Natural killer cell (primary cell): ENCODE data around the gene ATP11A. TPM values are rescaled to one million over a fixed set of nuclear protein-coding genes. Genes with fewer than 3 reads are reported as not detected.

ENCODE experiments used
- ATAC-seq, 3 donors: fragments of 150-1000 bp in 2 of 3; fragments of 200-7000 bp in 1 of 3; cut with Tn5 transposase; 1 replicate in 1 of 3; 2 replicates in 2 of 3; pipeline ENCODE4 v1.10.0; 2021; ENCODE audit warnings: mild to moderate bottlenecking in 2 of 3, moderate library complexity in 2 of 3
- DNase-seq, 2 donors: peaks; one replicate each; pipeline versions ENCODE4 v3.0.0 to v3.0.0-alpha.2; 2013 to 2021; ENCODE audit warnings: mixed read lengths in 1 of 2
- H3K27ac ChIP-seq: one replicate; pipeline ENCODE4 v1.5.1; 2013; ENCODE audit warnings: mild to moderate bottlenecking, low read length
- H3K27me3 ChIP-seq: one replicate; pipeline ENCODE4 v1.6.1; 2013; ENCODE audit warnings: low read length; ENCODE audit not compliant: control insufficient read depth, insufficient read depth
- H3K36me3 ChIP-seq: one replicate; pipeline ENCODE4 v1.6.1; 2013; ENCODE audit warnings: low read length; ENCODE audit not compliant: control insufficient read depth, insufficient read depth
- H3K4me1 ChIP-seq: one replicate; pipeline ENCODE4 v1.6.1; 2013; ENCODE audit warnings: low read length; ENCODE audit not compliant: control insufficient read depth, insufficient read depth
- H3K4me3 ChIP-seq: one replicate; pipeline ENCODE4 v1.5.1; 2013; ENCODE audit warnings: low read length
- H3K9me3 ChIP-seq: one replicate; pipeline ENCODE4 v1.6.1; 2013; ENCODE audit warnings: low read length; ENCODE audit not compliant: control insufficient read depth, insufficient read depth
- H3K27ac Mint-ChIP-seq, 2 donors: one replicate each; pipeline ENCODE4 v1.8.0; 2022; ENCODE audit warnings: mild to moderate bottlenecking in 2 of 2, mixed read lengths in 2 of 2, moderate library complexity in 1 of 2
- H3K27me3 Mint-ChIP-seq, 2 donors: one replicate each; pipeline ENCODE4 v1.8.0; 2022; ENCODE audit warnings: low read depth in 2 of 2, mixed read lengths in 2 of 2
- H3K36me3 Mint-ChIP-seq: one replicate; pipeline ENCODE4 v1.8.0; 2022; ENCODE audit warnings: mixed read lengths
- H3K4me1 Mint-ChIP-seq, 2 donors: one replicate each; pipeline ENCODE4 v1.8.0; 2022; ENCODE audit warnings: mixed read lengths in 2 of 2
- H3K4me3 Mint-ChIP-seq: one replicate; pipeline ENCODE4 v1.8.0; 2022; ENCODE audit warnings: mild to moderate bottlenecking, moderate library complexity, mixed read lengths
- H3K9me3 Mint-ChIP-seq, 2 donors: one replicate each; pipeline ENCODE4 v1.8.0; 2022; ENCODE audit warnings: mixed read lengths in 2 of 2
- CTCF ChIP-seq: fragments of 200-600 bp; IDR thresholded peaks from one replicate; pipeline ENCODE4 v1.8.0; 2022; ENCODE audit warnings: antibody characterized with exemption
- WGBS: methylation state at CpG from one replicate; pipeline ENCODE4 v1.1.7; 2013; ENCODE audit warnings: missing lambda C conversion rate; ENCODE audit not compliant: insufficient coverage; 5-methylcytosine and 5-hydroxymethylcytosine counted together
- intact Hi-C: fragments of 100-400 bp; cut with micrococcal nuclease; formaldehyde crosslinking; loops from one replicate; pipeline ENCODE4 v1.14.2; 2022
- total RNA-seq, 4 donors: library from RNA; stranded (reverse); fragments of 120-200 nt in 1 of 4; gene quantifications; one replicate each; pipeline versions ENCODE4 v1.2.3 to v1.2.4, GENCODE V29; 2013 to 2022

ATP11A gene
- total RNA-seq, 3 donors from 2014 or later (not counting 1 experiment from before 2014, with no cell fraction given): 47.1 to 68.6 (median 50.7) TPM

GRCh38 chr13:112928020-112928971 is 238.5 kb downstream of the ATP11A start:
- Histone ChIP-seq H3K9me3 (no peaks in the 10 kb centered on the region), H3K4me1 (peaks cover 10% of the 10 kb centered on the region), H3K27ac (no peak overlapping the region), H3K27me3 (peaks cover 8% of the 10 kb centered on the region), H3K36me3 (no peaks in the 10 kb centered on the region), H3K4me3 (no peak overlapping the region)
- no peak overlapping the region for H3K27ac Mint-ChIP-seq
- no peak for TF ChIP-seq CTCF
- DNase-seq (no peak), ATAC-seq (no peak)
- H3K4me1 Mint-ChIP-seq: peaks cover 13% of the 10 kb centered on the region in 2 donors
- intact Hi-C loops: no loop called here
- 72% methylated on average over 21 of the region's 21 CpGs for WGBS
- peaks cover 21 to 44% of the 10 kb centered on the region in 2 donors for H3K27me3 Mint-ChIP-seq
- peaks cover 6% of the 10 kb centered on the region for H3K36me3 Mint-ChIP-seq
- H3K9me3 Mint-ChIP-seq: no peaks in the 10 kb centered on the region
- no peak overlapping the region for H3K4me3 Mint-ChIP-seq

- Mint-ChIP-seq H3K27me3 (peaks cover 21 to 44% of the 10 kb centered on the region in 2 donors), H3K27ac (no peak overlapping the region), H3K4me3 (no peak overlapping the region), H3K9me3 (no peaks in the 10 kb centered on the region), H3K4me1 (peaks cover 13% of the 10 kb centered on the region in 2 donors), H3K36me3 (peaks cover 6% of the 10 kb centered on the region)
- H3K4me1 ChIP-seq: peaks cover 10% of the 10 kb centered on the region
- H3K4me3 ChIP-seq: no peak overlapping the region
- H3K36me3 ChIP-seq: no peaks in the 10 kb centered on the region
- DNase-seq (no peak), ATAC-seq (no peak)
- peaks cover 8% of the 10 kb centered on the region for H3K27me3 ChIP-seq
- WGBS: 6% methylated on average over 21 of the region's 21 CpGs
- no peak for TF ChIP-seq CTCF
- no peaks in the 10 kb centered on the region for H3K9me3 ChIP-seq
- intact Hi-C loops: no loop called here
- H3K27ac ChIP-seq: no peak overlapping the region
Measured at GRCh38 chr13:112928972-112929782, 239.3 kb downstream of the ATP11A start.

GRCh38 chr13:112929783-112930055 is 239.9 kb downstream of the ATP11A start:
- Mint-ChIP-seq H3K4me3 (no peak overlapping the region), H3K27me3 (peaks cover 21 to 44% of the 10 kb centered on the region in 2 donors), H3K9me3 (no peaks in the 10 kb centered on the region), H3K4me1 (peaks cover 13% of the 10 kb centered on the region in 2 donors), H3K36me3 (peaks cover 6% of the 10 kb centered on the region), H3K27ac (no peak overlapping the region)
- Histone ChIP-seq H3K27me3 (peaks cover 8% of the 10 kb centered on the region), H3K4me1 (peaks cover 10% of the 10 kb centered on the region), H3K36me3 (no peaks in the 10 kb centered on the region), H3K4me3 (no peak overlapping the region), H3K27ac (no peak overlapping the region), H3K9me3 (no peaks in the 10 kb centered on the region)
- DNase-seq (no peak), ATAC-seq (no peak)
- intact Hi-C loops: no loop called here
- 11% methylated on average over 8 of the region's 8 CpGs for WGBS
- TF ChIP-seq CTCF: no peak
